ENCODE data around the gene ELOA2.
"Not testable (repeated sequence)": the region's sequence is repeated elsewhere in the genome, so short reads cannot be mapped to it uniquely, and the experiment has no call there.

ELOA2 gene, protein sequence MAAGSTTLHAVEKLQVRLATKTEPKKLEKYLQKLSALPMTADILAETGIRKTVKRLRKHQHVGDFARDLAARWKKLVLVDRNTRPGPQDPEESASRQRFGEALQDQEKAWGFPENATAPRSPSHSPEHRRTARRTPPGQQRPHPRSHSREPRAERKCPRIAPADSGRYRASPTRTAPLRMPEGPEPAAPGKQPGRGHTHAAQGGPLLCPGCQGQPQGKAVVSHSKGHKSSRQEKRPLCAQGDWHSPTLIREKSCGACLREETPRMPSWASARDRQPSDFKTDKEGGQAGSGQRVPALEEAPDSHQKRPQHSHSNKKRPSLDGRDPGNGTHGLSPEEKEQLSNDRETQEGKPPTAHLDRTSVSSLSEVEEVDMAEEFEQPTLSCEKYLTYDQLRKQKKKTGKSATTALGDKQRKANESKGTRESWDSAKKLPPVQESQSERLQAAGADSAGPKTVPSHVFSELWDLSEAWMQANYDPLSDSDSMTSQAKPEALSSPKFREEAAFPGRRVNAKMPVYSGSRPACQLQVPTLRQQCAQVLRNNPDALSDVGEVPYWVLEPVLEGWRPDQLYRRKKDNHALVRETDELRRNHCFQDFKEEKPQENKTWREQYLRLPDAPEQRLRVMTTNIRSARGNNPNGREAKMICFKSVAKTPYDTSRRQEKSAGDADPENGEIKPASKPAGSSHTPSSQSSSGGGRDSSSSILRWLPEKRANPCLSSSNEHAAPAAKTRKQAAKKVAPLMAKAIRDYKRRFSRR

DNA sequence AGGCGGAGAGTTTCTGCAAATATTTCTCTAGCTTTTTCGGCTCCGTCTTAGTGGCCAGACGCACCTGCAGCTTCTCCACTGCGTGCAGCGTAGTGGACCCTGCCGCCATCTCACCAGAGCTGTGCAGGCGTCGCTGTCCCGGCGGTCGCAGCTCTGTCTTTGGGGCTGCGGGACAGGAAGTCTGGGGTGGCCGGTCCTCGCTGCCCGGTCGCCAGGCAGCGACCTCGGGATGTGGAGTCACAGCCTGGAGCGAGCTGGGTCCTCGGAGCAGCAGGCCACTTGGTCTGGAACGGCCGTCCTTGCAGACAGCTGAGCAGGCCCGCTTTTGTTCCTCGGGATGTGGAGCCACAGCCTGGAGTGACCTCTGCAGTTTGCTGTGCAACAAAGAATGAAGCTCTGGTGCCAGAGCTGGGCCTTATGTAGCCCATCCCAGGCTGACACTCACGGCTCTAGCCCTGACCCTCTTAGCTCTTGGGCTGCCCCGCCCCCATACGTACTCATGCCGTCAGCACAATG, at the start of gene ELOA2:
Gene ELOA2 (minus strand): TSS at position 466 of the 516 bp plus-strand sequence. CDS start 357 bp downstream, at position 109.
- DNase-seq = no peak

DNA sequence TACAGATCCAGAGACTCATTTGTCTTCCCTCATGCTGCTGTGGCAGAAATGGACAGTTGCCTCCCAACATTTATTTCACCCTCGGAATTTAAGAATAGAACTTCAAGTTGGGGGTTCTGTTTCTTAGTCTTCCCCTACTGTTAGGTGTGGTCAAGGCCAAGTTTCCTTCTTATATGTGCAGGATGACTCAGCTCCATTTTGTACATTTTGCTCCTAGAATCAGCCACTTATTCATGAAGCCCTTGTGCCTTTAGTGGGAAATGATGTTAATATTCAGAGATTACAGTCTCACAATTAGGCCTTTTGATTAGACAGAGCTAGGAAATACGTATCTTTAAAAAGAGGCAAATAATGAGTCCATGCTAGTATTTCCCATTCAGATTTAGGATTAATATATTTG, 46.2 kb upstream of the ELOA2 start:
- no peak for DNase-seq

DNA sequence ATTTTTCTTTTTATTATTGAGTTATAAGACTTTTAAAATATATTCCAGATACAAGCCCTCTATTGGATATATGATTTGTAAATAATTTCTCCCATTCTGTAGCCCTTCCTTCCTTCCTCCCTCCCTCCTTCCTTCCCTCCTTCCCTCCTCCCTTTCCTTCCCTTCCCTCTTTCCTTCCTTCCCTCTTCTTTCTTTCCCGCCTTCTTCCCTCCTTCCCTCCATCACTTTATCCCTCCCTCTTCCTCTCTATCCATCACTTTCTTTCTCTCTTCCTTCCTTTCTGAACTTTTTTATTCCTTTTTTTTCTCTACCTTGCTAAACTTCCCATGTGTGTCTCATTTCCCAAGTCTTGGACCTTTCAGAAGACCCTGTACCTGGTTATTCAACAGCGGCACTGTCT, 45.5 kb upstream of the ELOA2 start:
- no peak for DNase-seq

DNA sequence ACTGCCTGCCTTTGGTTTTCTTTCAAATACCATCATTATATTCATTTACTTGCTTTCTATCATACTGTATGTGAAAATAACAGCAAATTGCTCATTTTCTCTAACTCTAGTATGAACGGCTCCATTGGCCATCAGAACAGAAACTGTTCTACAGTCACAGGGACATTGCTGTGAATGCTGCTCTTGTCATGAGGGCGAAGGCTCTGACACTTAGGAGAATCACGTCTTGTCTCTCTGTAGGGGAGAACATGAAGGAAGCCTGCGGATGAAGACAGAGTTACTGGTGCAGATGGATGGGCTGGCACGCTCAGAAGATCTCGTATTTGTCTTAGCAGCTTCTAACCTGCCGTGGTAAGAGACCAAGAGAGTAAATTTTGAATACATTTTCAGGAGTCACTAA, 41.7 kb upstream of the ELOA2 start:
- DNase-seq = no peak

DNA sequence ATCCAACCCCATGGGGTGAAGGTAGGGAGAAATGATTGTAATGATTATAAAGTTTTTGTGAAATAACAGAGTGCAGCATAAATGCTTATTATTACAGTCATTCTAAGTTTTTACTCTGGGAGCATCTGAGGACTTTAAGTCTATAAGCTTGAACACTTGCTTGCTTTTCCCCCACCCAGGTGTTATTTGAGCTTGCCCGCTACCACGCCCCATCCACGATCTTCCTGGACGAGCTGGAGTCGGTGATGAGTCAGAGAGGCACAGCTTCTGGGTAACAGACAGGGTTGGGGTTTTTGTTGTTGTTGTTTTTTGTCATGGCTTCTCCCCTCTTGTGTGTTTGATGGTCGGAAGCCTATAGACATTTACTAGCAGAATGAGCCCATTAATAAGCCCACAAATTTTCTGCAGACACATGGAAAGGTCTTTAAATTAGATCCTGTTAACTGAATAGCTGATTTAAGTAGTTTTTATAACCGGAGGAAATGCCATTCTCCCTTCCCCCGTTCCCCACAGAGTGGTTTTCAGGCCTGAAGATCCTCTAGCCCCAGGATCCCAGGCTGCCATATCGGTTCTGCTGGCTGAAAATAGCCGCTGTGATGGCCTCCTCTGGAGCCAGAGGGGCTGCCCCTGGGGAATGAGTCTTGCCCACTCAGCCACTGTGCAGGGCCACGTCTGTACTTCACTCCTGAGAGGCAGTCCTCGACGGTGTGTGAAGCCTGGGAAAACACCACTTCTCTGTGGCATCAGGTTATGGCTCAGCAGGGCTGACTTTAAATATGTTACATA, 39.9 kb upstream of the ELOA2 start:
- peak; percentile 15 for DNase-seq

DNA sequence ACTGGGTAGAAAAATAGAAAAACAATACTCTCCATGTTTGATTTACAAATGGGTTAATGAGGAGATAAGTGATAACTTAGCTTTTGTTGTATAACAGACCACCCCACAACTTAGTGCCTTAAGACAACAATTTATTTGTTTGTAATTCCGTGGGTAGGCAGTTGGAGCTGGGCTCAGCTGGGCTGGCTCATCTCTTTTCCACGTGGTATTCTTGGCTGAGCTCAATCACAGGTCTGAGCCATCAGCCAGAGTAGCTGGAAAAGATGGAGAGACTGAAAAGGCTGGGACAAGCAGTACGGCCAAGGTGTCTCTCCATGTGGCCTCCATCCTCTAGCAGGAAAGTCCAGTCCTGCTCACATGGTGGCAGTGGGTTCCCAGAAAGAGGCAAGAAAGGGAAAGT, 32.2 kb upstream of the ELOA2 start:
- DNase-seq = no peak

DNA sequence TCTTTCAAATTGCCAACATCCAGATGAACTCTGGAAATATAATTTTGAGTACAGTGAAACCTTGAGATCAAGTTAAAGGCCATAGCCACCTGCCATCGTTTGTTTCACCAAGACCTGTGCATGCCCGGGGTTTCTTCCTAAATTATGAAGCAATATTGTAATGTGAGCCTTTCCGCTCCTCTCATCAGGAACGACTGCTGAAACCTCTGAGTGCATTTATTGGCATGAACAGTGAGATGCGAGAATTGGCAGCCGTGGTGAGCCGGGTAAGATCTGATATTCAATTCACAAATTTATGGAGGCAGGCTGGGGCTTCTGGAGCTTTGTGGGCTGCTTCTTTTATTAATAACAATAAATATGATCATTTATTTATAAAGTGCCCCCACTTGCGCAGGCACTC, 27.7 kb upstream of the ELOA2 start:
- DNase-seq = no peak

DNA sequence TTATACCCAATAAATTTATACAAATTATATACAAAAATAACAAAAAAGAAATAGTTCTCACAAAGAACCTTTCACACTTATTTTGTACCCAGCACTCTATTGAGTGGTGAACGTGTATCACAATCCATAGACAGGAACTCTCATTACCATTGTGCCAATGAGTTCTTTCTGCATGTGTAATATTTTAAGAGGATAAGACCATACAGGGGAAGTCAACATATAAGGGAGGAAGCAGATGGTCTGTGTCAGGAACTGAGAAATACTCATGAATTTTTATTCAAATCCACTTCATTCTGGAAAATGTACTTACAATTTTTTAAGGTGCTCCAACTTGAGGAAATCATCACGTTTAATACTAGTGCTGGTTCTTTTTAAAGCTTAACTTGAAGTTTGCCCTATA, 27.1 kb upstream of the ELOA2 start:
- no peak for DNase-seq

DNA sequence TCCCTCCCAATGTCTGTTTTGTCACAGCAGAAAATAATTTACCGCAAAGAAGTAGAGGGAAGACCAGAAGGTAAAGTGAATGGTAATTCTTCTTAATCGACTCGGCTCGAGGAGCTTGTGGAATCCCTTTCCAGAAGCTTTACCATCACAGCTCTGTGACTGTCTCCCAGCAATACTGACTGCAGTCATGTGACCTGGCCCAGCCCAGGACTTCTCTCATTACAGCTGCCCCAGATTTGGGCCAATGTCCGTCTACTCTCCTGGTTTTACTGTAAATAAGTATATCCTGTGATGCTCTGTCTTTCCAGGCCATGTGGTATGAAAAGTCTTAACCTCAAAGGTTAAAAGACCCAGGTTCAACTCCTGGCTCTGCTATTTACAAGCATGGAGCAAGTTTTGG, 18.9 kb upstream of the ELOA2 start:
- DNase-seq = no peak

DNA sequence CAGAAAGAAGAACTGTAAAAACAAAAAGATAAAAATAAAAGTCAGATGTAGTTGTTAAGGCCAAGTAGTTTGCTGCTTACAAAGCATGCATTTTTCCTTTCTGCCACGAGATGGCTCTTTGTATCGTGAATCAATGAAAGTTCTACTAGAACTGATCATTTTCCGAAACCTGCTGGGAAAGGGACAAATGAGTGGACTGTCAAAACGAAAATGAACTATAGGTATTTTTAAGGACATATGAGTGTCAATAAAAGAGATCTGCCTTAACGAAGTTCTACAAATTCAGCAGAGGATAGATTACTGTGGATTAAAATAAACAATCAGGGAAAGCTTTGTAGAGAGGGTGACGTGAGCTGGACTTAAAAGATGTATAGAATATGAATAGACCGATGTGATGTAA, 15.0 kb upstream of the ELOA2 start:
- peak; percentile 78 for DNase-seq

DNA sequence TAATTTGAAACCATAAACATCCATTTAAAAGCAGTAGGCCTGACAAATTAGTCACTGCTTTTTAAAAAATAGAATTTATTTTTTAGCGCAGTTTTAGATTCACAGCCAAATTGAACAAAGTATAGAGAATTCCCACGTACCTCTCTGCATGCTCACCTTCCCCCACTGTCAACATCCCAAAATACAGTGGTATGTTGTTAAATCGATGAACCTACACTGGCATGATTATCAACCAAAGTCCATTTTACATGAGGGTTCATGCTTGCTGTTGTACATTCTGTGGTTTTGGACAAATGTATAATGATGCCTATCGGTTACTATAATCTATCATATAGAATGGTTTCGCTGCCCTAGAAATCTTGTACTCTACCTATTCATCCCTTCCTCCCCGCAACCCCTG, 5.6 kb upstream of the ELOA2 start:
- no peak for DNase-seq

DNA sequence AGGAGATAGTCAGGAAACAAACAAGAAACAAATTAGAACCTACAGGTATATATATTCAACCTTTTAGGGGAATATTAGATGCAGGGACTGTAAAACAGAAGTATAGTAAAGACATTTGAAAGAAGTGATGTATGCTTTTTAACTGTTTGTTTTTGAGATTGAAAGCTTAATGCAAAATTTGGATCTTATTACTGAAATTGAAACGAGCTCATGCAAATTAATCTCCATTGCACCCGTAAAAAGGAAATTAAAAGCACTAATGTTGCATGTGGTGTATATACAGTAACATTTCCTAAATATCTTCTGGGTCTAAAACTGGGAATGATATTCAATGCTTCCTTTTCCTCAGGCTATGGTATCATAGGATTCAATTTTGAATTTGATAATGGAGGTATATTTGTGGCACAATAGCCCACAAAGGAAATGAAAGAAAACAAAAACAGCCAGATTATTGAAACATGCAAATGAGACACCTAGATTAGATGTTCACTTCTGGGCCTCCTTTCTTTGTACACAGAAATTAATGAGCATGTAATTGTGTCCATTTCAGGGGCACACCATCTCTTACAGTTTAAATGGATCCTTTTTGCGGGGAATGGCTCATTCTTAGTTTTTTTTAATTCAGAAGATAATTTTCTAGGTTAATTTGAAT, 1.6 kb upstream of the ELOA2 start:
- DNase-seq = no peak

DNA sequence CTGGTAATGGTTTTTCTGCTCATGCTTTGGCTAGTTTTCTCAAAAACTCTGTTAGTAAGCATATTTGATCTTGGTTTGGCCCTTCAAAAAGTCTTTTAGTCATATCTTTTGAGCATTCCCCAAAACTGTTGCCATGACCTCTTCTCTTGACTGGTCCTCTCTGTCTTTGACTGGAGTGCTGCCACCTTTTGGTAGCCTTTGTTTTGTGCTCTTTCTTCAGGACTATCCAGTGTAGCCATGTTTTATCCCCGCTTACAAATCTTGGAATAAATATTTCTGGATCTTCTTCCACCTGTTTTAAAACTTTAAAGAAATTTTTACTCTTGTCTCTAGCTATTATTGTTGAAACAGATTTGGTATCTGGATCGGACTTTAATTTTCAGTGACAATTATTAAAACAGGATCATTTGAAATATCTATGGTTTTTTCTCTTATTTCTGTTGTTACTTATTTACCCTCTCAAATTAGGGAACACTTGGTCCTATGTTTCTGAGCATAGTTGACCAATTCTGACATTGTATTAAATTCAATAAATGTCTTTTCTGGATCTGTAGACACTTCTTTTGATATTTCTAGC, 965 bp upstream of the ELOA2 start:
- DNase-seq = peak; percentile 74

DNA sequence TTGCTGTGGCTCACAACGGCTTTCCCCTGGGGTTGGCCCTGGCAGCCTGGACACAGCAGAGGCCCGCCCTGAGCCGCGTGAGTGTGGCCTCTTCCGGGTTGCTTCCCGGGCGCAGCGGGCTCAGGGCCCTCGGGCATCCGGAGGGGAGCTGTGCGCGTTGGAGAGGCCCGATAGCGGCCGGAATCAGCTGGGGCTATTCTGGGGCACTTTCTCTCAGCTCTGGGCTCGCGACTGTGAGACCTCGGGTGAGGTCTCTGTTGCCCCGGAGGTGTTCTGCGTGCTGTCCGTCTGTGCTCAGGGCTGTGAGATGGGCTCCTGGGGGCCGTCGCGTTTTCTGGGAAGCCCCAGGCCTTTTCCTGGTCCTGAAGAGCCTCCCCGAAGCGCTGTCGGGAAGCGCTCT, 830 bp downstream of the ELOA2 start:
- not testable (repeated sequence) for DNase-seq

DNA sequence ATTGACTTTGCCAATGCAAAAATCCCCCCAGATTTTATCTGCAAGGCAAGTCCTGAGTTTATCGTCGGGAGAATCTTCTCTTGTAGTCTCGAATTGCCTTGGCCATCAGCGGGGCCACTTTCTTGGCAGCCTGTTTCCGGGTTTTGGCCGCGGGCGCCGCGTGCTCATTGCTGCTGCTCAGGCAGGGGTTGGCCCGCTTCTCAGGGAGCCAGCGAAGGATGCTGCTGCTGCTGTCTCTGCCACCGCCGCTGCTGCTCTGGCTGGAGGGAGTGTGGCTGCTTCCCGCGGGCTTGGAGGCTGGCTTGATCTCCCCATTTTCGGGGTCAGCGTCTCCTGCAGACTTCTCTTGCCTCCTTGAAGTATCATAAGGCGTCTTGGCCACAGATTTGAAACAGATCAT, 2.5 kb downstream of the ELOA2 start:
- no peak for DNase-seq

DNA sequence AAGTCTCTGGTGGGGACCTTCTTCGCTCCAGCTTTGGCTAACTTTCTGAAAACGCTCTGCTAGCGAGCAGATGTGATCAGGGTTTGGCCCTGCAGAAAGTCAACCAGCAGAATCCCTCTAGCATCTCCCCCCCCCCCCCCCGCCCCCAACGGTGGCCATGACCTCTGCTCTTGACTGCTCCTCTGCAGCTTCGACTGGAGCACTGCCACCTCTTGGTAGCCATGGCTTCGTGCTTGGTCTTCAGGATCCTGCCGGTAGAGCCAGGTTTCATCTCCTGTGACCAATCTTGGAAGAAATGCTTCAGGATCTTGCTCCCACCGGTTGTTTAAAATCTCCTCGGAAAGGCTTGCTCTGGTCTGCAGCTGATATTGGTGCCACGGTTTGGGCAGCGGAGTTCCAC, 4.5 kb downstream of the ELOA2 start:
- DNase-seq = not testable (repeated sequence)

DNA sequence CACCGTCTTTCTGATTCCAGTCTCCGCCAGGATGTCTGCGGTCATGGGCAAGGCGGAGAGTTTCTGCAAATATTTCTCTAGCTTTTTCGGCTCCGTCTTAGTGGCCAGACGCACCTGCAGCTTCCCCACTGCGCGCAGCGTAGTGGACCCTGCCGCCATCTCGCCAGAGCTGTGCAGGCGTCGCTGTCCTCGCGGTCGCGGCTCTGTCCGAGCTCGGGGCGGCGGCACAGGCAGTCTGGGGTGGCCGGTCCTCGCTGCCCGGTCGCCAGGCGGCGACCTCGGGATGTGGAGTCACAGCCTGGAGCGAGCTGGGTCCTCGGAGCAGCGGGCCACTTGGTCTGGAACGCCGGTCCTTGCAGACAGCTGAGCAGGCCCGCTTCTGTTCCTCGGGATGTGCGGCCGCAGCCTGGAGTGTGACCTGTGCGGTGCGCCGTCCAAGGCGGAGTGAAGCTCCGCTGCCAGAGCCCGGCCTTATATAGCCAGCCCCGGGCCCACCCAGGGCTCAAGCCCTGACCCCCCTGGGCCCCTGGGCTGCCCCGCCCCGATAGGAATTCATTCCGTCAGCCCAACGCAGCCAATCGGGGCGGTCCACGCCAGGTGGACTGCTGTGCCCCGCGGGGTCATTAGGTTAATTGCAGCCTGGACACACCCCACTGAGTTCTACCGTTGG, 5.6 kb downstream of the ELOA2 start:
- DNase-seq = not testable (repeated sequence)

DNA sequence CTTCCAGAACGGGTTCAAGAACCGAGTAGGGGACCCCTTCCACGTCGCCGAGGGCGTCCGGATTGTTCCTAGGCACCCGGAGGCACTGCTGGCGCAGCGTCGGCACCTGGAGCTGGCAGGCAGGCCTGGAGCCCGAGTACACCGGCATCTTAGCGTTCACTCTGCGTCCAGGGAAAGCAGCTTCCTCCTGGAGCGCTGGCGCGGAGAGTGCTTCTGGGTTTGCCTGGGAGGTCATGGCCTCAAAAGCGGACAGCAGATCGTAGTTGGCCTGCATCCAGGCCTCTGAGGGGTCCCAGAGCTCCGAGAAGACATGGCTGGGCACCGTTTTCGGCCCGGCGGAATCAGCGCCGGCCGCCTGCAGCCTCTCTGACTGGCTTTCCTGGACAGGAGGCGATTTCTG, 6.7 kb downstream of the ELOA2 start:
- DNase-seq = not testable (repeated sequence)

DNA sequence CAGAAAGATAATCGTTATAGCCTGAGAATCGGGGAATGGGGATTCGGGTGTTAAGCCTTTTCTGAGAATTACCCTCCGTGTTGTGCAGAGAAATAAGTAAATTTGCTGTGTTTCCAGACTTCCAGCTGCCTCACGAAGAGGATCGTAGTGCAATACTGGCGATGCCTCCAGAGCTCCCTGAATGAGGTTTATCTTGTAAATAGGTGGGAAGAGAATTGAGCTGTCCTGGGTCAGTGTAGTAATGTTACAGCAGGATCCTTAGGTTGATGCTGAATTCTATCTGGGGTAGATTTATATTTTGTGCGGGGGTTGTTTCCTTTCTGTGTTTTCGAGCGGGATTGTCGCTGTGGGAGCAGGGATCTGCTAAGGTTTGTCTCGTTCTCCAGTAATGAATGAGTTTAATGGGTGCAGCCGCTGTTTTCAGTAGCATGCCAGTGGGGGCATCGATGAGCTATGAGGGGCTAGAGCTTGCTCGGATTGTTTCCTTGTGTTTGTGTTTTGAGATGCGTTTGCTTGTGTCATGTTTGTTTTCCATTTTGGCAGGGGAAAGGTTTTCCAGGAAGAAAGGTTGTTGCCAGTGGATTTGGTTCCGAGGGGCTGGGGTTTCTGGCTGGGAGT, 9.8 kb downstream of the ELOA2 start:
- DNase-seq = not testable (repeated sequence)

DNA sequence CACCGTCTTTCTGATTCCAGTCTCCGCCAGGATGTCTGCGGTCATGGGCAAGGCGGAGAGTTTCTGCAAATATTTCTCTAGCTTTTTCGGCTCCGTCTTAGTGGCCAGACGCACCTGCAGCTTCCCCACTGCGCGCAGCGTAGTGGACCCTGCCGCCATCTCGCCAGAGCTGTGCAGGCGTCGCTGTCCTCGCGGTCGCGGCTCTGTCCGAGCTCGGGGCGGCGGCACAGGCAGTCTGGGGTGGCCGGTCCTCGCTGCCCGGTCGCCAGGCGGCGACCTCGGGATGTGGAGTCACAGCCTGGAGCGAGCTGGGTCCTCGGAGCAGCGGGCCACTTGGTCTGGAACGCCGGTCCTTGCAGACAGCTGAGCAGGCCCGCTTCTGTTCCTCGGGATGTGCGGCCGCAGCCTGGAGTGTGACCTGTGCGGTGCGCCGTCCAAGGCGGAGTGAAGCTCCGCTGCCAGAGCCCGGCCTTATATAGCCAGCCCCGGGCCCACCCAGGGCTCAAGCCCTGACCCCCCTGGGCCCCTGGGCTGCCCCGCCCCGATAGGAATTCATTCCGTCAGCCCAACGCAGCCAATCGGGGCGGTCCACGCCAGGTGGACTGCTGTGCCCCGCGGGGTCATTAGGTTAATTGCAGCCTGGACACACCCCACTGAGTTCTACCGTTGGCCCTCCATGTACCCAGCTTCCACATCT, 11.5 kb downstream of the ELOA2 start:
- not testable (repeated sequence) for DNase-seq

DNA sequence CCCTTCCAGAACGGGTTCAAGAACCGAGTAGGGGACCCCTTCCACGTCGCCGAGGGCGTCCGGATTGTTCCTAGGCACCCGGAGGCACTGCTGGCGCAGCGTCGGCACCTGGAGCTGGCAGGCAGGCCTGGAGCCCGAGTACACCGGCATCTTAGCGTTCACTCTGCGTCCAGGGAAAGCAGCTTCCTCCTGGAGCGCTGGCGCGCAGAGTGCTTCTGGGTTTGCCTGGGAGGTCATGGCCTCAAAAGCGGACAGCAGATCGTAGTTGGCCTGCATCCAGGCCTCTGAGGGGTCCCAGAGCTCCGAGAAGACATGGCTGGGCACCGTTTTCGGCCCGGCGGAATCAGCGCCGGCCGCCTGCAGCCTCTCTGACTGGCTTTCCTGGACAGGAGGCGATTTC, 12.6 kb downstream of the ELOA2 start:
- not testable (repeated sequence) for DNase-seq

Measured in DMS53 (cell line).